ENCODE measurements around the gene BMPER.

- TF ChIP-seq EZH2 (IDR thresholded peaks at IDR 0.05; ENCODE audit: borderline replicate concordance, insufficient read depth, low read length, poor library complexity, severe bottlenecking) (no peak), EP300 (conservative IDR thresholded peaks at IDR 0.05; ENCODE audit: poor library complexity, severe bottlenecking) (no peak), POLR2AphosphoS5 (IDR thresholded peaks at IDR 0.05) (no peak)
- TF ChIP-seq, protein P1, sequence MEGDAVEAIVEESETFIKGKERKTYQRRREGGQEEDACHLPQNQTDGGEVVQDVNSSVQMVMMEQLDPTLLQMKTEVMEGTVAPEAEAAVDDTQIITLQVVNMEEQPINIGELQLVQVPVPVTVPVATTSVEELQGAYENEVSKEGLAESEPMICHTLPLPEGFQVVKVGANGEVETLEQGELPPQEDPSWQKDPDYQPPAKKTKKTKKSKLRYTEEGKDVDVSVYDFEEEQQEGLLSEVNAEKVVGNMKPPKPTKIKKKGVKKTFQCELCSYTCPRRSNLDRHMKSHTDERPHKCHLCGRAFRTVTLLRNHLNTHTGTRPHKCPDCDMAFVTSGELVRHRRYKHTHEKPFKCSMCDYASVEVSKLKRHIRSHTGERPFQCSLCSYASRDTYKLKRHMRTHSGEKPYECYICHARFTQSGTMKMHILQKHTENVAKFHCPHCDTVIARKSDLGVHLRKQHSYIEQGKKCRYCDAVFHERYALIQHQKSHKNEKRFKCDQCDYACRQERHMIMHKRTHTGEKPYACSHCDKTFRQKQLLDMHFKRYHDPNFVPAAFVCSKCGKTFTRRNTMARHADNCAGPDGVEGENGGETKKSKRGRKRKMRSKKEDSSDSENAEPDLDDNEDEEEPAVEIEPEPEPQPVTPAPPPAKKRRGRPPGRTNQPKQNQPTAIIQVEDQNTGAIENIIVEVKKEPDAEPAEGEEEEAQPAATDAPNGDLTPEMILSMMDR (IDR thresholded peaks at IDR 0.05; ENCODE audit: poor library complexity, severe bottlenecking), result no peak
Measured at GRCh38 chr7:34036972-34037792, 131.8 kb downstream of the BMPER start.

Data from neural cell (in vitro differentiated cells).